Measurements from ENCODE around the gene SLC27A2.

- no peak for TF ChIP-seq EZH2 (IDR thresholded peaks at IDR 0.05; ENCODE audit: borderline replicate concordance, insufficient read depth, low read depth, low read length, poor library complexity, severe bottlenecking)
- no peak for TF ChIP-seq CTCF (IDR thresholded peaks at IDR 0.05)
These were observed 30.5 kb upstream of the SLC27A2 start for GRCh38 chr15:50151476-50151875.

Measured in B cell (primary cell).